ENCODE data around the gene MSI1.

MSI1 gene

DNA sequence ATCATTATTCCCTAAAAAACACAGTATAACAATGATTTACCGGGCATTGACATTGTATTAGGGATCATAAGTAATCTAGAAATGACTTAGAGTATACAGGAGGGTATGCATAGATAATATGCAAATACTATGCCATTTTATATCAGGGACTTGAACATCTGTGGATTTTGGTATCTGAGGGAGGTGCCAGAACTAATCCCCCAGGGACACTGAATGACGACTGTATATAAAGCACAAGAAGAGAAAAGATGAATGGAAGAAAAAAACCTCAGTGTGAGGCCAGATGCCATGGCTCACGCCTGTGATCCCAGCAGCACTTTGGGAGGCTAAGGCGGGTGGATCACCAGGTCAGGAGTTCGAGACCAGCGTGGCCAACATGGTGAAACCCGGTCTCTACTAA is 43.5 kb upstream of the MSI1 start:
- TF ChIP-seq, protein P1, sequence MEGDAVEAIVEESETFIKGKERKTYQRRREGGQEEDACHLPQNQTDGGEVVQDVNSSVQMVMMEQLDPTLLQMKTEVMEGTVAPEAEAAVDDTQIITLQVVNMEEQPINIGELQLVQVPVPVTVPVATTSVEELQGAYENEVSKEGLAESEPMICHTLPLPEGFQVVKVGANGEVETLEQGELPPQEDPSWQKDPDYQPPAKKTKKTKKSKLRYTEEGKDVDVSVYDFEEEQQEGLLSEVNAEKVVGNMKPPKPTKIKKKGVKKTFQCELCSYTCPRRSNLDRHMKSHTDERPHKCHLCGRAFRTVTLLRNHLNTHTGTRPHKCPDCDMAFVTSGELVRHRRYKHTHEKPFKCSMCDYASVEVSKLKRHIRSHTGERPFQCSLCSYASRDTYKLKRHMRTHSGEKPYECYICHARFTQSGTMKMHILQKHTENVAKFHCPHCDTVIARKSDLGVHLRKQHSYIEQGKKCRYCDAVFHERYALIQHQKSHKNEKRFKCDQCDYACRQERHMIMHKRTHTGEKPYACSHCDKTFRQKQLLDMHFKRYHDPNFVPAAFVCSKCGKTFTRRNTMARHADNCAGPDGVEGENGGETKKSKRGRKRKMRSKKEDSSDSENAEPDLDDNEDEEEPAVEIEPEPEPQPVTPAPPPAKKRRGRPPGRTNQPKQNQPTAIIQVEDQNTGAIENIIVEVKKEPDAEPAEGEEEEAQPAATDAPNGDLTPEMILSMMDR (IDR thresholded peaks at IDR 0.05; ENCODE audit: poor library complexity, severe bottlenecking), result no peak
- Histone ChIP-seq H3K27me3 (ENCODE audit: insufficient read depth, poor library complexity, severe bottlenecking) (no peaks in the 10 kb centered on the region), H3K9me3 (ENCODE audit: severe bottlenecking) (no peaks in the 10 kb centered on the region), H3K4me3 (ENCODE audit: severe bottlenecking) (no peak overlapping the region), H3K36me3 (ENCODE audit: low read depth) (no peaks in the 10 kb centered on the region), H3K27ac (ENCODE audit: poor library complexity, severe bottlenecking) (no peak overlapping the region), H3K4me1 (ENCODE audit: insufficient read depth, poor library complexity, severe bottlenecking) (no peaks in the 10 kb centered on the region)
- DNase-seq (ENCODE audit: low spot score) (no peak), ATAC-seq (ENCODE audit: low read depth) (no peak)

- TF ChIP-seq, protein P1 (IDR thresholded peaks at IDR 0.05; ENCODE audit: poor library complexity, severe bottlenecking), result no peak
- Histone ChIP-seq H3K27me3 (ENCODE audit: insufficient read depth, poor library complexity, severe bottlenecking) (no peaks in the 10 kb centered on the region), H3K9me3 (ENCODE audit: severe bottlenecking) (no peaks in the 10 kb centered on the region), H3K4me1 (ENCODE audit: insufficient read depth, poor library complexity, severe bottlenecking) (no peaks in the 10 kb centered on the region), H3K36me3 (ENCODE audit: low read depth) (no peaks in the 10 kb centered on the region), H3K27ac (ENCODE audit: poor library complexity, severe bottlenecking) (no peak overlapping the region), H3K4me3 (ENCODE audit: severe bottlenecking) (no peak overlapping the region)
- no peak for DNase-seq (ENCODE audit: low spot score)
- ATAC-seq (ENCODE audit: low read depth), result no peak
Observed at GRCh38 chr12:120408771-120409170, 39.8 kb upstream of the MSI1 start.

DNA sequence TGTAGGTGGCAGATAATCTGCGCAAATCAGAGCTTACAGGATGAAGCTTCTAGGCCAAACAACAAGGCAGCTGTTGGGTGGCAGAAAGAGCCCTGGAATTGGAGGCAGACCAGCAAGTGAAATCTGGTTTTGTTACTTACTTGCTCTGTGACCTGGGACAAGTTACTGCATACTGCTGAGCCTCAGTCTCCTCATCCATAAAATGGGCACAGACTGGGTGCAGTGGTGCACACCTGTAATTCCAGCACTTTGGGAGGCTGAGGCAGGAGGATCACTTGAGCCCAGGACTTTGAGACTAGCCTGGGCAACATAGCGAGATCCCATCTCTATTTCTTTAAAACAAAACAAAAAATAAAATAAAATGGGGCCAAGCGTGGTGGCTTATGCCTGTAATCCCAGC is 37.6 kb upstream of the MSI1 start:
- H3K27me3 ChIP-seq (ENCODE audit: insufficient read depth, poor library complexity, severe bottlenecking), result no peaks in the 10 kb centered on the region
- no peak overlapping the region for H3K4me3 ChIP-seq (ENCODE audit: severe bottlenecking)
- no peaks in the 10 kb centered on the region for H3K4me1 ChIP-seq (ENCODE audit: insufficient read depth, poor library complexity, severe bottlenecking)
- H3K27ac ChIP-seq (ENCODE audit: poor library complexity, severe bottlenecking), result no peak overlapping the region
- DNase-seq (ENCODE audit: low spot score) (no peak), ATAC-seq (ENCODE audit: low read depth) (no peak)
- H3K36me3 ChIP-seq (ENCODE audit: low read depth), result no peaks in the 10 kb centered on the region
- H3K9me3 ChIP-seq (ENCODE audit: severe bottlenecking), result no peaks in the 10 kb centered on the region
- TF ChIP-seq, protein P1 (IDR thresholded peaks at IDR 0.05; ENCODE audit: poor library complexity, severe bottlenecking), result no peak

DNA sequence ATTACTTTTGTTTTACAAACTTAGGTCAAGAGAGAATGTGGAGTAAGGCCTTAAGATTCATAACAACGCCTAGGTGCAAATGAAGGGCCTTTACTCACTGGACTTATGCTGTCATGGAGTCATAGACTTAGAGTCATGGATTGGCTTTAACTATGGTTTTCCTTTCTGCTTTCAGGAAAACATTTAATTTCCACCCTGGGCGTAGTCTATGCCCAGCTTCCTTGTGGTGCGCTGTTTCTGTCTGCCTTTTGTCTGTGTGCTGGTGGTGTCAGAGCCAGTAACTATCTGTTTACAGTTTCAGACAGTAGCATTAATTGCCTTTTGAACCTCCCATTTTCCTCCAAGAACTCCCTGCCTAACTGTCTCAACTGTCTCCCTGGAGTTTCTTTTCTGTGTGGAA is 37.1 kb upstream of the MSI1 start:
- no peaks in the 10 kb centered on the region for H3K27me3 ChIP-seq (ENCODE audit: insufficient read depth, poor library complexity, severe bottlenecking)
- H3K4me3 ChIP-seq (ENCODE audit: severe bottlenecking), result no peak overlapping the region
- no peaks in the 10 kb centered on the region for H3K4me1 ChIP-seq (ENCODE audit: insufficient read depth, poor library complexity, severe bottlenecking)
- TF ChIP-seq, protein P1 (IDR thresholded peaks at IDR 0.05; ENCODE audit: poor library complexity, severe bottlenecking), result no peak
- no peaks in the 10 kb centered on the region for H3K36me3 ChIP-seq (ENCODE audit: low read depth)
- no peak overlapping the region for H3K27ac ChIP-seq (ENCODE audit: poor library complexity, severe bottlenecking)
- DNase-seq (ENCODE audit: low spot score) (no peak), ATAC-seq (ENCODE audit: low read depth) (no peak)
- H3K9me3 ChIP-seq (ENCODE audit: severe bottlenecking), result no peaks in the 10 kb centered on the region

DNA sequence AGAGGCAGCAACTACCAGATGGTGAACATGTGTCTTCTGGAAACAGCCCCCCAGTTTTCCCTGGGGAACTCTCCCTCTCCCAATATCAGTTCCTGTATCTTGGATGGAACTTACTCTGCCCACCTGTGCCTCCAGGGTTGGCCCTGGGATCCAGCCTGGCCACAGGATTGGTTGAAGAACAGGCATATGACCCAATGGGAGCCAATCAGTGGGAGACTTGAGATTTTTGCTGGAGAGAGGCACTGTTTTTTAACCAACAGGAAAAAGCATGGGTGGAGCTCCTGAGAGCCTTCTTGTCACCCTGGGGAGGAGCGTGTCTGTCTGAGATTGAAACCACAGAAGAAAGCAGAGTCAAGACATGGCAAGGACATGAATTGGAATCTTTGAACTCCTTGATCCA is 35.3 kb upstream of the MSI1 start:
- Histone ChIP-seq H3K36me3 (ENCODE audit: low read depth) (no peaks in the 10 kb centered on the region), H3K4me3 (ENCODE audit: severe bottlenecking) (no peak overlapping the region), H3K27me3 (ENCODE audit: insufficient read depth, poor library complexity, severe bottlenecking) (no peaks in the 10 kb centered on the region), H3K9me3 (ENCODE audit: severe bottlenecking) (no peaks in the 10 kb centered on the region), H3K27ac (ENCODE audit: poor library complexity, severe bottlenecking) (no peak overlapping the region), H3K4me1 (ENCODE audit: insufficient read depth, poor library complexity, severe bottlenecking) (no peaks in the 10 kb centered on the region)
- DNase-seq (ENCODE audit: low spot score), result no peak
- TF ChIP-seq, protein P1 (IDR thresholded peaks at IDR 0.05; ENCODE audit: poor library complexity, severe bottlenecking), result no peak
- ATAC-seq (ENCODE audit: low read depth), result no peak

Measured in RWPE2 (cell line).